ENCODE results near the gene NKIRAS2.
A peak's percentile ranks its signal among the peaks of the same experiment; 100 is the strongest.

Gene NKIRAS2

DNA sequence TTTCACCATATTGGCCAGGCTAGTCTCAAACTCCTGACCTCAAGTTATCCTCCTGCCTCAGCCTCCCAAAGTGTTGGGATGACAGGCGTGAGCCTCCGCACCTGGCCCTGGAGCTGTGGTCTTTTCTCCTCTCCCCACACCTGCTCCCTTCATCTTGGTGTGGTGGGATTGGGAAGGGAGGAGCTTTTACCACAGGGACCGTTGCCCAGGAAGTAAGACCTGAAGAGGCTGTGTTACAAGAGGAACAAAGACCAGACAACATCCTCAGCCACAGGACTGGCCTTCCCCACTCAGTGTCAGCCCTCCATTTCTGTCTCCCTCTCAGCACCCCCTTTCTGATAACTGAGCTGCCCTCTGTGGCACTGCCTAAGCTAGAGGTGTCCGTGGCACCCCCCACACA is 39.9 kb downstream of the NKIRAS2 start:
- Histone ChIP-seq H3K9ac (ENCODE audit: low read depth, low read length) (no peak overlapping the region), H3K36me3 (ENCODE audit: insufficient read depth, low read length) (no peaks in the 10 kb centered on the region), H2AFZ (ENCODE audit: low read depth, low read length) (0 out of 2 replicates have a peak overlapping the region, but pooled peaks have one; percentile 43), H3K79me2 (ENCODE audit: insufficient read depth, low read length) (no peaks in the 10 kb centered on the region), H4K20me1 (ENCODE audit: insufficient read depth, low read length) (no peaks in the 10 kb centered on the region), H3K9me3 (ENCODE audit: insufficient read depth, low read length, severe bottlenecking) (no peaks in the 10 kb centered on the region), H3K4me2 (ENCODE audit: insufficient read depth, low read length) (no peak overlapping the region), H3K27me3 (ENCODE audit: insufficient read depth, low read length, poor library complexity) (no peaks in the 10 kb centered on the region), H3K4me3 (ENCODE audit: low read depth in 1 of 2, low read length in 2 of 2) (no peak overlapping the region), H3K4me1 (ENCODE audit: insufficient read depth, low read length) (peaks cover 6% of the 10 kb centered on the region; the same call in 1 of the 2 replicates), H3K27ac (ENCODE audit: low read length) (no peak overlapping the region)
- TF ChIP-seq EZH2 (IDR thresholded peaks at IDR 0.05; ENCODE audit: borderline replicate concordance, low read depth, low read length, severe bottlenecking): no peak
- TF ChIP-seq, protein P1, sequence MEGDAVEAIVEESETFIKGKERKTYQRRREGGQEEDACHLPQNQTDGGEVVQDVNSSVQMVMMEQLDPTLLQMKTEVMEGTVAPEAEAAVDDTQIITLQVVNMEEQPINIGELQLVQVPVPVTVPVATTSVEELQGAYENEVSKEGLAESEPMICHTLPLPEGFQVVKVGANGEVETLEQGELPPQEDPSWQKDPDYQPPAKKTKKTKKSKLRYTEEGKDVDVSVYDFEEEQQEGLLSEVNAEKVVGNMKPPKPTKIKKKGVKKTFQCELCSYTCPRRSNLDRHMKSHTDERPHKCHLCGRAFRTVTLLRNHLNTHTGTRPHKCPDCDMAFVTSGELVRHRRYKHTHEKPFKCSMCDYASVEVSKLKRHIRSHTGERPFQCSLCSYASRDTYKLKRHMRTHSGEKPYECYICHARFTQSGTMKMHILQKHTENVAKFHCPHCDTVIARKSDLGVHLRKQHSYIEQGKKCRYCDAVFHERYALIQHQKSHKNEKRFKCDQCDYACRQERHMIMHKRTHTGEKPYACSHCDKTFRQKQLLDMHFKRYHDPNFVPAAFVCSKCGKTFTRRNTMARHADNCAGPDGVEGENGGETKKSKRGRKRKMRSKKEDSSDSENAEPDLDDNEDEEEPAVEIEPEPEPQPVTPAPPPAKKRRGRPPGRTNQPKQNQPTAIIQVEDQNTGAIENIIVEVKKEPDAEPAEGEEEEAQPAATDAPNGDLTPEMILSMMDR (IDR thresholded peaks at IDR 0.05; ENCODE audit: borderline replicate concordance, extremely low read depth, low read length, poor library complexity, severe bottlenecking): no peak
- ATAC-seq (ENCODE audit: insufficient read depth, low read depth) (peak; percentile 62), DNase-seq (peak; percentile 43)

DNA sequence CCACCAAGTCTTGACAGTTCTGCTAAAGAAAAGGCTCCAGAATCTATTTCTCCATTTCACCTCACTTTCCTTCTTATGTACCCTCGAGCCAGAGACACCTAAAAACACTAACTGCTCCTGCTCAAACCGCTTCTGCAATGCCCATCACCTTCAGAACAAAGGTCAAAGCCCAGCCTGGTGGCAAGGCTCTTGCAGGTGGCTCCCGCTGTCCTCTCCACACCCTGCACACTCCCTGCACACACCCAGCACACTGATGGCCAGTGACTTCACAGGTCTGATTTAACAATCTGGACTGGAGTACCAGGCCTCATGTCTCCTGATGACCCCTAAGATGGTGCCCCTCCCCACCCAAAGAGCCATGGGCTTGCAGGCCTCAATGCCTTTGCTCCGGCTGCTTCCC is 40.3 kb downstream of the NKIRAS2 start:
- TF ChIP-seq, protein P1 (IDR thresholded peaks at IDR 0.05; ENCODE audit: borderline replicate concordance, extremely low read depth, low read length, poor library complexity, severe bottlenecking): no peak
- TF ChIP-seq EZH2 (IDR thresholded peaks at IDR 0.05; ENCODE audit: borderline replicate concordance, low read depth, low read length, severe bottlenecking): no peak
- H3K4me2 ChIP-seq (ENCODE audit: insufficient read depth, low read length): no peak overlapping the region
- peaks cover 6% of the 10 kb centered on the region; the same call in 1 of the 2 replicates for H3K4me1 ChIP-seq (ENCODE audit: insufficient read depth, low read length)
- H3K27ac ChIP-seq (ENCODE audit: low read length): no peak overlapping the region
- no peaks in the 10 kb centered on the region for H3K79me2 ChIP-seq (ENCODE audit: insufficient read depth, low read length)
- H3K9ac ChIP-seq (ENCODE audit: low read depth, low read length): no peak overlapping the region
- no peaks in the 10 kb centered on the region for H3K36me3 ChIP-seq (ENCODE audit: insufficient read depth, low read length)
- ATAC-seq (ENCODE audit: insufficient read depth, low read depth) (no peak), DNase-seq (no peak)
- H4K20me1 ChIP-seq (ENCODE audit: insufficient read depth, low read length): no peaks in the 10 kb centered on the region
- no peaks in the 10 kb centered on the region for H3K9me3 ChIP-seq (ENCODE audit: insufficient read depth, low read length, severe bottlenecking)
- no peak overlapping the region for H3K4me3 ChIP-seq (ENCODE audit: low read depth in 1 of 2, low read length in 2 of 2)
- H2AFZ ChIP-seq (ENCODE audit: low read depth, low read length): 0 out of 2 replicates have a peak overlapping the region, but pooled peaks have one; percentile 43
- no peaks in the 10 kb centered on the region for H3K27me3 ChIP-seq (ENCODE audit: insufficient read depth, low read length, poor library complexity)

DNA sequence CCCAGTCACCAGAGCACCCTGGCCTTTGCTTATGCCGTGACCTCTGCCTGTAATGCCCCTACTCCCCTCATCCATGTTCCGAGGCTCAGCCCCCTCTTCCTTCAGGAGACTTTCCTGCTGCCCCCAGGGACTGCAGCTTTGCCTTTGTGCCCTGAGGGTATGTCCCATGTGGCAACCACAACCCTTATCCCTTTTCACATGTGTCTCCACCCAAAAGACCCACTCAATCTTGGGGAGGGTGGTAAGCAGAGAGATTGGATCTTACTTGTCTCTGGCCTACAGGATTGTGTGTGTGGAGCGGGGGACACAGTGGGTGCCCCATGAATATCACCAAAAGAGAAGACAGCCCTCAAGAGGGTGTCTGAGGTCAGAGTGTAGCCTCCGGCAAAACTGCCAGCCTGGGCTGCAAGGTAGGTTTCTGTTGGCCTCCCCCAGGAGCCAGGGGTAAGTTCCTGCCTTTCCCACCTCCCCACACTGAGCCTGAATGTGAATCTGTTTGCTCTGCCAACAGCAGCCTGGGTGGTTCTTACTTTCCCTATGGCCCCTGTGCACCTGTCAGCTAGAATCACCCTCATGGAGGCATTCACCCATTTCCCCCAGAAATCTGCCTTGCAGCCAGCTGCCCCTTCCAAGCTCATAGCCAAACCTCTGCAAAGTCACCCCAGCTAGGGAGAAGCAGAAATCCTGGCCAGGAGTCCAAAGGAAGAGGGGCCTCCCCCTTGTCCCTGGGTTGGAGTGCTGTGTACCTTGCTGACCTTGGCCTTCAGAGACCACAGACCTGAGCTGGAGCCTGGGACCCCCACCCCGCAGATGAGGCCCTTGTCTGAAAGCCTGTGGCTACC is 42.0 kb downstream of the NKIRAS2 start:
- H3K4me1 ChIP-seq (ENCODE audit: insufficient read depth, low read length): peaks cover 6% of the 10 kb centered on the region; the same call in 1 of the 2 replicates
- no peak for ATAC-seq (ENCODE audit: insufficient read depth, low read depth)
- no peak for DNase-seq
- no peak overlapping the region for H3K4me2 ChIP-seq (ENCODE audit: insufficient read depth, low read length)
- no peaks in the 10 kb centered on the region for H3K27me3 ChIP-seq (ENCODE audit: insufficient read depth, low read length, poor library complexity)
- no peak overlapping the region for H2AFZ ChIP-seq (ENCODE audit: low read depth, low read length)
- H3K9me3 ChIP-seq (ENCODE audit: insufficient read depth, low read length, severe bottlenecking): no peaks in the 10 kb centered on the region
- no peaks in the 10 kb centered on the region for H4K20me1 ChIP-seq (ENCODE audit: insufficient read depth, low read length)
- H3K79me2 ChIP-seq (ENCODE audit: insufficient read depth, low read length): no peaks in the 10 kb centered on the region
- no peak overlapping the region for H3K9ac ChIP-seq (ENCODE audit: low read depth, low read length)
- H3K27ac ChIP-seq (ENCODE audit: low read length): no peak overlapping the region
- H3K36me3 ChIP-seq (ENCODE audit: insufficient read depth, low read length): no peaks in the 10 kb centered on the region
- no peak overlapping the region for H3K4me3 ChIP-seq (ENCODE audit: low read depth in 1 of 2, low read length in 2 of 2)
- TF ChIP-seq, protein P1 (IDR thresholded peaks at IDR 0.05; ENCODE audit: borderline replicate concordance, extremely low read depth, low read length, poor library complexity, severe bottlenecking): no peak
- TF ChIP-seq EZH2 (IDR thresholded peaks at IDR 0.05; ENCODE audit: borderline replicate concordance, low read depth, low read length, severe bottlenecking): no peak

All from DND-41 (cell line).